ENCODE results near the gene RNU7-1.

RNU7-1 gene

DNA sequence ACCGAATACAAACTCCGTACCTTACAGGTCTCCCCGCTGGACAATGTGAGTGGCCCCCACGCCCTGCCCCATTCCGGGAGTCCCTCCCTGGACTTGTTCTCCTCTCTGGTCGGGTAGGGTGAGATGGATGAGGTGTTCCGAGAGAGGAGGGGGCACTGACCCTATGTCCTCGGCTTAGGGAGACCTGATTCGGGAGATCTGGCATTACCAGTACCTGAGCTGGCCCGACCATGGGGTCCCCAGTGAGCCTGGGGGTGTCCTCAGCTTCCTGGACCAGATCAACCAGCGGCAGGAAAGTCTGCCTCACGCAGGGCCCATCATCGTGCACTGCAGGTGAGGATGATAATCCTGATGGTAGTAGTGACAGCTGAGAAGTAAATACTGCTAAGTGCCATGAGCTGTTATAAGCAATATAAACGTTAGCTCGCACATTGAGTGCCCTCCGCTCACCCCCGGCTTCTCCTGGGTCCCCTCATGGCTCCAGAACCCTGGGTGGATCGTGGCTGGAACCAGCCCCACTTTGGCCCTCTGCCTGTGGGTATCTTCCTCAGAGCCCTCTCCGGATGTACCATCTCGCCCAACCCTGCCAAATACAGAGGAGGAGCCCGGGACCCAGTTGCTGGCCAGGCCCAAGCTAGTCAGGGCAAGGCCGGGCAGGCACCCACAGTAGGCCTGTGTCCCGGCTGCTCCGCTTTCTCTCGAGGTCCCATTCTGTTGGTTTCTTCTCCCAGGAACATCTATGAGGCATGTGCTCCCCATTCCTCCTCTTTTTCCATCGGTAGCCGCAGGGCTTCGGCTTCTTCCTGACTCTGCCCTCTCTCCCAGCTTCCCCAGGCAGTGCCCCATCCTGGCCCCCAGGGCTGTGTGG lies 14.4 kb downstream of the RNU7-1 start:
- Histone ChIP-seq H3K79me2 (ENCODE audit: insufficient read depth, low read depth) (no peaks in the 10 kb centered on the region), H2AFZ (ENCODE audit: low read depth) (no peak overlapping the region), H3K9ac (no peak overlapping the region), H3K27me3 (ENCODE audit: insufficient read depth, low read depth) (no peaks in the 10 kb centered on the region), H4K20me1 (ENCODE audit: insufficient read depth) (no peaks in the 10 kb centered on the region), H3K4me3 (IDR thresholded peaks at IDR 0.05; ENCODE audit: insufficient read depth, low read depth, low read length) (no peak overlapping the region), H3K27ac (no peak overlapping the region), H3K4me1 (ENCODE audit: low read depth, poor library complexity, severe bottlenecking) (peaks cover 18% of the 10 kb centered on the region), H3K36me3 (ENCODE audit: insufficient read depth) (no peaks in the 10 kb centered on the region), H3K4me2 (no peak overlapping the region)
- TF ChIP-seq CTCF (conservative IDR thresholded peaks at IDR 0.05; ENCODE audit: low read depth, low read length): no peak

DNA sequence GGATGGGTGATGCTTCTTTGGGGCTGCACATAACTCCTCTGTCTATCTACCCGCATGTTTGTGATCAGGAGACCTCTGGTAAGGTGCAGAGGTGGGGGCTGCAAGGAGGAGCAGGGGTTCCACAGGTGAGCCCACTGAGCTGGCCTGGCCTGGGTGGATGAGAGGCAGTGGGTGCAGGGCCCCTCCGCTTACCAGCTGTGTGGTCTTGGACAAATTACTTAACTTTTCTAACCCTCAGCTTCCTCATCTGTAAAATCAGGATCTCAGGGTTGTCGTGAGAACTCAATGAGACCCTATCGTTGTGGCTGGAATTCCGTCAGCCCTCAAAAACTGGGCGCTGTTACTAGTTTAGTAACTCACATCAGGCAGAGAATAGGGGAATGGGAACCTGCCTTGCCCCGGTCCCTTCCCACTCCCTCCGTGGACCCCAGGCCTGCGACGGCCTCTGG lies 15.0 kb downstream of the RNU7-1 start:
- no peak overlapping the region for H3K9ac ChIP-seq
- no peak overlapping the region for H3K4me3 ChIP-seq (IDR thresholded peaks at IDR 0.05; ENCODE audit: insufficient read depth, low read depth, low read length)
- H3K36me3 ChIP-seq (ENCODE audit: insufficient read depth): no peaks in the 10 kb centered on the region
- H3K27ac ChIP-seq: no peak overlapping the region
- H3K27me3 ChIP-seq (ENCODE audit: insufficient read depth, low read depth): no peaks in the 10 kb centered on the region
- peaks cover 11% of the 10 kb centered on the region for H3K4me1 ChIP-seq (ENCODE audit: low read depth, poor library complexity, severe bottlenecking)
- no peak overlapping the region for H3K4me2 ChIP-seq
- no peak for TF ChIP-seq CTCF (conservative IDR thresholded peaks at IDR 0.05; ENCODE audit: low read depth, low read length)
- no peak overlapping the region for H2AFZ ChIP-seq (ENCODE audit: low read depth)
- H3K79me2 ChIP-seq (ENCODE audit: insufficient read depth, low read depth): no peaks in the 10 kb centered on the region
- H4K20me1 ChIP-seq (ENCODE audit: insufficient read depth): no peaks in the 10 kb centered on the region

GRCh38 chr12:6959058-6959804 lies 15.6 kb downstream of the RNU7-1 start:
- H3K9ac ChIP-seq: no peak overlapping the region
- no peak overlapping the region for H2AFZ ChIP-seq (ENCODE audit: low read depth)
- no peak overlapping the region for H3K4me3 ChIP-seq (IDR thresholded peaks at IDR 0.05; ENCODE audit: insufficient read depth, low read depth, low read length)
- H3K4me2 ChIP-seq: no peak overlapping the region
- no peak overlapping the region for H3K27ac ChIP-seq
- no peak for TF ChIP-seq CTCF (conservative IDR thresholded peaks at IDR 0.05; ENCODE audit: low read depth, low read length)
- H3K36me3 ChIP-seq (ENCODE audit: insufficient read depth): no peaks in the 10 kb centered on the region
- H3K27me3 ChIP-seq (ENCODE audit: insufficient read depth, low read depth): no peaks in the 10 kb centered on the region
- H4K20me1 ChIP-seq (ENCODE audit: insufficient read depth): no peaks in the 10 kb centered on the region
- no peaks in the 10 kb centered on the region for H3K79me2 ChIP-seq (ENCODE audit: insufficient read depth, low read depth)
- peaks cover 5% of the 10 kb centered on the region for H3K4me1 ChIP-seq (ENCODE audit: low read depth, poor library complexity, severe bottlenecking)

DNA sequence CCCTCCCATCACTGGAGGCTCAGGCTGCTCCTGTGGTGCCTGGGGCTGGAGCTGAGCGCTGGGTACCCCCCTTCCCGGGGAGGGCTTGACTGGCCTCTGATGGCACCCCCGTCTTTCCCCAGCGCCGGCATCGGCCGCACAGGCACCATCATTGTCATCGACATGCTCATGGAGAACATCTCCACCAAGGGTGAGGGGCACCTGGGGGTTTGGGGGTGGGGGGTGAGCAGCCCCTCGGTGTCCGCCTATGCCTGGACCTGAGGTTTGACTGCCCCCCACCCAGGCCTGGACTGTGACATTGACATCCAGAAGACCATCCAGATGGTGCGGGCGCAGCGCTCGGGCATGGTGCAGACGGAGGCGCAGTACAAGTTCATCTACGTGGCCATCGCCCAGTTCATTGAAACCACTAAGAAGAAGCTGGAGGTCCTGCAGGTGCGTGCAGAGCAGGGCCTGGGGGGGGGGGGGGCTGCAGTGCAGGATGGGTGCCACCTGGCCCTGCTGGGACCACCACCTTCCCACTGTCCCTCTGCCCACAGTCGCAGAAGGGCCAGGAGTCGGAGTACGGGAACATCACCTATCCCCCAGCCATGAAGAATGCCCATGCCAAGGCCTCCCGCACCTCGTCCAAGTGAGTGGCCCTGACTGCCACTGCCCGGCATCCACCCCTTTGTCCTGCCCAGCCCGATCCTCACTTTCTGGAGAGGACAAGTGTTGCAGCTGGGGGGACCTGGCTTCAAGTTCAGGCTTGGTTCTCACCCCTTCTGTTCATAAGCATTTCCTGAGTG lies 16.4 kb downstream of the RNU7-1 start:
- Histone ChIP-seq H3K4me1 (ENCODE audit: low read depth, poor library complexity, severe bottlenecking) (no peaks in the 10 kb centered on the region), H3K4me3 (IDR thresholded peaks at IDR 0.05; ENCODE audit: insufficient read depth, low read depth, low read length) (no peak overlapping the region), H3K36me3 (ENCODE audit: insufficient read depth) (no peaks in the 10 kb centered on the region), H3K9ac (no peak overlapping the region), H3K27ac (no peak overlapping the region), H3K79me2 (ENCODE audit: insufficient read depth, low read depth) (no peaks in the 10 kb centered on the region), H3K4me2 (no peak overlapping the region), H3K27me3 (ENCODE audit: insufficient read depth, low read depth) (no peaks in the 10 kb centered on the region), H4K20me1 (ENCODE audit: insufficient read depth) (no peaks in the 10 kb centered on the region), H2AFZ (ENCODE audit: low read depth) (no peak overlapping the region)
- no peak for TF ChIP-seq CTCF (conservative IDR thresholded peaks at IDR 0.05; ENCODE audit: low read depth, low read length)

Data from KMS-11 (cell line).